ES-I3 (cell line): Measurements from ENCODE around the gene CALD1.

Experiments used
- H3K36me3 ChIP-seq: 2 replicates; pipeline ENCODE4 v1.6.1; 2013; ENCODE audit warnings: mild to moderate bottlenecking, low read length, control low read depth, moderate library complexity; ENCODE audit not compliant: insufficient read depth
- H3K4me1 ChIP-seq: 2 replicates; pipeline ENCODE4 v1.6.1; 2013; ENCODE audit warnings: mild to moderate bottlenecking, control low read depth, low read length; ENCODE audit not compliant: insufficient read depth
- H3K9ac ChIP-seq: 2 replicates; pipeline ENCODE4 v1.6.1; 2013; ENCODE audit warnings: low read depth, mild to moderate bottlenecking, low read length, moderate library complexity
- H3K9me3 ChIP-seq: 2 replicates; pipeline ENCODE4 v1.6.1; 2013; ENCODE audit warnings: mild to moderate bottlenecking, low read length, moderate library complexity; ENCODE audit not compliant: control insufficient read depth, insufficient read depth

CALD1 gene

DNA sequence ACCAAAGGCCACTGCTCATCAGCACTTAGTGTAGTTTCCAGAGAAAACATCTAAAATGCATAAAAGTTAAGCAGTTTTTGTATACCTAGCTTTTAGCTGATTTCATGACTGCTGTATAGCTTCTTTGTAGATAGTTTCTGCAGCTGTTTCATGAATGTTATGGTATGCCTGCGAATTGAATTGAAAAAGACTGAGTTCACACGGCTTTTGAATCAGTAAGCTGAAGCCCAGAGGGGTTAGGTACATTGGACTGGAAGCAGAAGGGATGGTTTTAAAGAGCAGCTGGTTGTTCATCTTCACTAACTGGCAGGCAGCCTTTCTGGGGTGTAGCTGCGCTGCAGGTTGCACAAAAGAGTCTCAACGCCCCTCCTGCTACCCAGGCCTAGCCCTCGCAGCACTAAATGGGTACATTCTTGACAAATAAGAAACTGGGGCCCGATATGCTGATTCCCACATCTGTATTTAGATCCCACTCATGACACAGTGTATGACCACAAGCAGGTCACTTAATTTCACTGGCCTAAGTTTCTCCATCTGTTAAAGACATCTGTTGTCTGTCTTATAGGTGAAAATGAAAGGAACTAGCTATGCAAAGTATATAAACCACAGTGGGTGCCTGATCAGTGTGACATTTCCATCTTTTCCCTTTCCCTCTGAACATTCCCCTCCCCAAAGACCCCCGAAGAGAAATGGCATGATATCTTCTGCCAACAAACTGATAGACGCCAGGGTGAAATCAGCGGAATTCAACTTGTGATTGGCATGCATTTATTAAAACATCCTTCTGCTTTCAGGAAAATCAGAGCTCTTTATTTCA is 120.9 kb downstream of the CALD1 start:
- Histone ChIP-seq H3K9ac (no peak overlapping the region), H3K4me1 (peaks cover 11% of the 10 kb centered on the region), H3K9me3 (no peaks in the 10 kb centered on the region), H3K36me3 (peaks cover 3% of the 10 kb centered on the region; the same call in 1 of the 2 replicates)

DNA sequence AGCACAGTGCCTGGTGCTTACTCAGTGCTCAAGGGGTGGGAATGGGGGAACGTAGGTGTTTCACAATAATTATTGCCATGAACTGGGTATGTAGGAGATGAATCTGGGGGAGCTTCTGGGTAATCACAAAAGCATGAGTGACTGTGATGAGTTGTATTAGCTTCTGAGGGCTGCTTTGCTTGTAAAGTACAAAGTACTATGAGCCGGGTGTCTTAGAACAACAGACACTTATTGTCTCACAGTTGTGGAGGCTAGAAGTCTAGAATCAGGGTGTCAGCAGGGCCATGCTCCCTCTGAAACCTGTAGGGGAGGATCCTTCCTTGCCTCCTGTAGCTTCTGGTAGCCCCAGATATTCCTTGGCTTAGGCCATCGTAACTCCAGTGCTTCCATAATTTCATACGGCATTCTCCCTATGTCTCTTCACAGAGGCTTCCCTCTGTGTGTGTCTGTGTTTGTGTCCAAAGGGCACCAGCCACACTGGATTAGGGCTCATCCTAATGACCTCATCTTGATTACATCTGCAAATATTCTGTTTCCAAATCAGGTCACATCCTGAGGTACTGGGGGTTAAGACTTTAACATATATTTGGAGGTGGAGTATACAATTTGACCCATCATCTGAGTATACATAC is 122.1 kb downstream of the CALD1 start:
- Histone ChIP-seq H3K4me1 (peaks cover 11% of the 10 kb centered on the region), H3K9ac (no peak overlapping the region), H3K36me3 (peaks cover 3% of the 10 kb centered on the region; the same call in 1 of the 2 replicates), H3K9me3 (no peaks in the 10 kb centered on the region)

DNA sequence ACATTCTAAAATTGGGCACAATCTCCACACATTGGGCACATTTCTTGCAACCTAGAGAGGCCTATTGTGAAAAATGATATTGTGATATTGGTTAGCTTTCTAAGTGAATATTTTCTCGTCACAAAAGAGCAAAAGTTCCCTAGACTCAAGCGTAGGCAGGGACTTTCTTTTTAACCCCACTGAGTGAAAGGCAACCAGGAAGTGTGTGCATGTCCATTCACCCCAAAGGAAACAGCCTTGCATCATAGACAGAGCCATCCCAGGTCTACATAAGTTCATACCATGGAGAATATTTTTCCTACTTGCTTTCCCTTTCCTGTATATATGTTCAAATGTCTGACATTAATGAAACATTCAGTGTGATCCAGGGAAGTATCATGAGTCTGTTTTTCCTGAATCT is 122.6 kb downstream of the CALD1 start:
- H3K4me1 ChIP-seq: peaks cover 11% of the 10 kb centered on the region

DNA sequence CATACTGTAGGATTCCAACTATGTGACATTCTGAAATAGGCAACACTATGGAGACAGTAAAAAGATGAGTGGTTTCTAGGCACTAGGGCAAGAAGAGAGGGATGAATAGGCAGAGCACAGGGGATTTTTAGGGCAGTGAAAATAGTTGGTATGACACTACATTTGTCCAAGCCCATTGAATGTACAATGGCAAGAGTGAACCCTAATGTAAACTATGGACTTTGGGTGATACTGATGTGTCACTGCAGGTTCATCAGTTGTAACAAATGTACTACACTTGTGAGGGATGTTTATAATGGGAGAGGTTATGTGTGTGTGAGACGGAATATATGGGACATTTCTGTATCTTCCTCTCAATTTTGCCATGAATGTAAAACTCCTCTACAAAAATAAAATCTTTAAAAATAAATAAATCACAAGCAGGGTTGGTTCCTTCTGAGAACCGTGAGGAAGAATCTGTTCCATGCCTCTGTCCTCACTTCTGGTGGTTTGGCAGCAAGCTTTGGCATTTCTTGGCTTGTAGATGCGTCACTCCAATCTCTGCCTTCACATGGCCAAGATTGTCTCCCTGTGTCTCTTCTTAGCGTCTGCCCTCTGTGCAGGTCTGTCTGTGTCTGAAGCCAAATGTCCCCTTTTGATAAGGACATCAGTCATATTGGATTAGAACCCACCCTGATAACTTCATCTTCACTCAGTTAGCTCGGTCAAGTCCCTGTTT is 123.8 kb downstream of the CALD1 start:
- H3K9ac ChIP-seq: no peak overlapping the region
- H3K36me3 ChIP-seq: peaks cover 3% of the 10 kb centered on the region; the same call in 1 of the 2 replicates
- H3K9me3 ChIP-seq: no peaks in the 10 kb centered on the region
- H3K4me1 ChIP-seq: peaks cover 12% of the 10 kb centered on the region

More for the DNA sequence above, 122.6 kb downstream of the CALD1 start:
- no peak overlapping the region for H3K9ac ChIP-seq
- H3K36me3 ChIP-seq: peaks cover 3% of the 10 kb centered on the region; the same call in 1 of the 2 replicates
- no peaks in the 10 kb centered on the region for H3K9me3 ChIP-seq

DNA sequence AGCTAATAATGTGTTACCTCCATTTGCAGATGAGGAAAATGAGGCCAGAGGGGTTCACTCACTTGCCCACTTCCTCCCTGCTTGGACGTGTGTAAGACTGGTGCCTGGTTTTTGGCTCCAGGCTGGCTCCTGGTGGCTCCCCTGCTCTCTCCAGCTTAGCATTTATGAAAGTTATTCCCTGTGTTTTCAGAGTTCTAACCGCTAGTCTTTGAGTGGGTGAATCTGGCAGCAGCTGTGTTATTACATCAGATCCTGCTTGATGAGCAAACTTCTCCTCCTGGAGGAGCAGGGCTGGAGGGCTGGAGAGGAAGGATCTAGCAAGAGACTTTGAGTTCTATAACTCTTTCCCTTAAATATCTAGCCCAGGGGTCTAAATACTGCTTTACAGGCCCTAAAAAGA is 125.9 kb downstream of the CALD1 start:
- Histone ChIP-seq H3K9ac (no peak overlapping the region), H3K4me1 (peaks cover 6% of the 10 kb centered on the region; the same call in 1 of the 2 replicates), H3K36me3 (peaks cover 3% of the 10 kb centered on the region; the same call in 1 of the 2 replicates)

DNA sequence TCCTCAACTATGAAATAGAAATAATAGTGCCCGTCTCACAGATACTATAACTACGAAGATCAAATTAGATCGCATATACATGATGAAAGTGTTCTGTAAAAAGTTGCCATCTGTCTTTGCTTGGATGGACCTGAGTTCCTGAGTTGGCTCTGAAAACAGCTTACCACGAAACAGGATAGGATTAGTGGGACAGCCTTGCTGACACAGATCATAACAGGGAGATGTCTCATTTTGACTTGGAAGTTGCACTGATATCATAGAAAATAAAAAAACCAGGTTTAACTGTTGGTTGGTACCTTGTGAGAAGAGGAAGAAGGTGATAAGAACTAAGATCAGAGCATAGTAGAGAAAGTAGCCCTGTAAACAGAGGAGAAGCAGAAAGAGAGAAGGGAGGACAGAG is 127.6 kb downstream of the CALD1 start:
- H3K4me1 ChIP-seq: peaks cover 6% of the 10 kb centered on the region; the same call in 1 of the 2 replicates
- H3K36me3 ChIP-seq: peaks cover 1% of the 10 kb centered on the region; the same call in 1 of the 2 replicates
- no peaks in the 10 kb centered on the region for H3K9me3 ChIP-seq
- H3K9ac ChIP-seq: no peak overlapping the region

More for the DNA sequence above, 125.9 kb downstream of the CALD1 start:
- no peaks in the 10 kb centered on the region for H3K9me3 ChIP-seq

DNA sequence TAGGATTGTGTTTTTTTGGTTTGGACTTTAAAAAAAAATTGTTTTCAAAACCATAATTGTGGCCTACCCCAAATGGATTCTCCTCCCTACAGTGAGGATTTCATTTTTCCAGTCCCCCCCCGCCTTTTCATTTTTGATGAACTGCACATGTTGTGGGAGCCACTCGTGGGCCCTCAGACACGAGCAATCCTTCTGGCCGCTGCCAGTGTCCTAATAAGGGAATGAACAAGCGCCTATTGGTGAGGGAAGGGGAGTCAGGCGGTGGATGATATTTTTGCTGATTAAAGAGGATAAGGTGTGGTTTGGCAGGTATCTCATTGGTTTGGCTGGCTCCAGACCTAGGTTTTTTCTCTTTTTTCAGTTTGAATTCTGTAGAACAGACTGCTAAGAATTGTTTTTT is 128.2 kb downstream of the CALD1 start:
- no peaks in the 10 kb centered on the region; the same call in 1 of the 2 replicates for H3K36me3 ChIP-seq
- H3K9me3 ChIP-seq: no peaks in the 10 kb centered on the region
- peaks cover 6% of the 10 kb centered on the region; the same call in 1 of the 2 replicates for H3K4me1 ChIP-seq
- H3K9ac ChIP-seq: no peak overlapping the region

DNA sequence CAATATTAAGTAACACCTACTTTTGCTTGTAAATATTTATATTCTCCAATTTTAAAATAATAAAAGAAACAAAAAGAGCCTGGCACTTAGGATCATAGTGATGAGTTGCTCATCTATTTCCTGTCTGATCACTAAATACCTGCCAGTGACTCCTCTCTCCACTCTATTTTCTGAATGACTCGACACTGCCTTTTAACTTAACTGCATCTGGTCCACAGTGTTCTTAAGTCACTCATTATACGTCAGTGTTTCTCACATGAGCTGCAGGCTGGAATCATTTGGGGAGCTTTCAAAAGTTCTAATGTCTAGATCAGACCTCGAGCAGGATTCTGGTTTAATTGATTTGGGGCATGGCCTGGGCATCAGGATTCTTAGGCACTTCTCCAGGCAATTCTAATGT is 128.9 kb downstream of the CALD1 start:
- peaks cover 6% of the 10 kb centered on the region; the same call in 1 of the 2 replicates for H3K4me1 ChIP-seq
- no peaks in the 10 kb centered on the region for H3K9me3 ChIP-seq
- H3K36me3 ChIP-seq: no peaks in the 10 kb centered on the region; the same call in 1 of the 2 replicates
- no peak overlapping the region for H3K9ac ChIP-seq

DNA sequence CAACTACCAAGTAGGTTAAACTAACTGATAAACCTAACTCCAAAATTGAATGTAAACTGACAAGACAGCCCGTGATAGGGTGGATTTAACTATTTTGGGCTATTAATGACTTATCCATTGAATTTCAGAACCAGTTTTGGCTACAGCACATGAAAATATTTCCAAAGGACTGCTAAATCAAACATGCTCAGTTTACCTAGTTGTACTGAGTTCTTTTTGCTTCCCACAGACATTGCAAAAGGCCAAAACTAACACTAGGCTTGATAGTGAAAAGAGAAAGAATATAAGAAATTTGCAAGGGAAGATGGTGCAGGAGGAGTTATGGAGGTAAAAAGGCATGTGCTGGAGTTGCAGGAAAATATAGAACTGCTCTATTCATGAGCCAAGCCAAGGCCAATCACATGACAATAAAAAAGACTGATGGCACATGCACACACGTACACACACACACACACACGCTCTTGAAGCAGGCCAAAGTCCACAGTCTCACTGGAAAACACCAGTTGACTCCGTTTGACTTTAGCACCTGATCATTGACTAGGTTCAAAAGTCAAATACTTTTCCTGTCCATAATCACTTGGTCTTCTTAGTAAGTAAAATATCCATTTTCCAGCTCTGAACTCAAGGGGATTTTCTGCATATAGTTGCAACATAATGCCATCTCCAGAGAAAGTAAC is 130.9 kb downstream of the CALD1 start:
- Histone ChIP-seq H3K4me1 (peaks cover 6% of the 10 kb centered on the region; the same call in 1 of the 2 replicates), H3K36me3 (no peaks in the 10 kb centered on the region), H3K9me3 (no peaks in the 10 kb centered on the region), H3K9ac (no peak overlapping the region)

DNA sequence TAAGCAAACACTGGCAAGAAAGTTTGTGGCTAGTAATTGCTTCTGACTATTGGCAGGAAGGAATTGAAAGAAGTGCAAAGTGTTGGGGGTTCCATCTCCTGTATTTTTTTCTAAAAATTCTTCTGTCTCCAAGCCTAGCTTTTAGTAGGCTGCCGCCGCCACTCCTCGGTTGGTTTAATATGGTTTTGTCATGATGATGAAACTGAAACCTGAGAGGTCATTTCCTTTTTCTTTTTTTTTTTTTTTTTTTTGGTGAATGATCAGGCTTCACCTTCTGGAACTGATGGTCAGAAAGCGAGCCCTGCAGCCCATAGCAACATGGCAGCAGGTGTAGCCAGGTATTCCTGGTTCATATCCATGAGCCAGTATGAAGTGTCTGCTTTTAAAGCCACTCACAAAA is 131.5 kb downstream of the CALD1 start:
- Histone ChIP-seq H3K9ac (no peak overlapping the region), H3K4me1 (peaks cover 6% of the 10 kb centered on the region; the same call in 1 of the 2 replicates), H3K36me3 (no peaks in the 10 kb centered on the region; the same call in 1 of the 2 replicates), H3K9me3 (no peaks in the 10 kb centered on the region)

DNA sequence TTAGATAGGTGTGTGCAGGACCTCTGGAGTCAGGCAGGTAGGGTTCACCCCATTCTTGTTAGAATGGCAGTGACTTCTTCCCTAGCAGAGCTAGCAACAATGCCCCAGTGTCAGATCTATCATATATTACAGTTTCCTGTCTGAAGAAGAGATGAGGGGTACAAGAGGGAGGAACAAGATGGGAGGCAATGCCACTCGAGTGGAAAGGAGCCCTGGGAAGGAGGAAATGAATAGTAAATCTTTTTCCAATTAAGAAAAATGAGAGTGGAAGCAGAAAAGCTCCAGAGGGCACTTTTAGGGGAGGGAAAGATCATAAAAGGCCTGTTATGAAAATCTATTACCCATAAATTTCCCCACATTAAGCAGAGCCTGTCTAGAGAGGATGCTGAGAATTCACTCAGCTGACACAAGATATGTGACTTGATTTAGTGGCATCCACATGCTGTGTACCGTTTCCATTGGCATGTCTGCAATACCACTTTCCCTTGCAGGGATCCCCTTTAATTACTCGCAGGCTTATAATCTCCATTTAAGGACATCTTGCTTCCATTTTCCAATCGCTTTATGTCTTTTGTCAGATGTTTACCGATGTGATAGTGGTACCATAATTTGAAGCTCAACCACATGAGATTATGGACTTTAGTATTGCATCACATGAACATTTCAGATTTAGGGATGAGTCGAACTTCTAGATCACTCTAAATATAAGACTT is 136.9 kb downstream of the CALD1 start:
- no peaks in the 10 kb centered on the region for H3K4me1 ChIP-seq
- H3K9ac ChIP-seq: no peak overlapping the region
- no peaks in the 10 kb centered on the region; the same call in 1 of the 2 replicates for H3K36me3 ChIP-seq
- no peaks in the 10 kb centered on the region; the same call in 1 of the 2 replicates for H3K9me3 ChIP-seq

DNA sequence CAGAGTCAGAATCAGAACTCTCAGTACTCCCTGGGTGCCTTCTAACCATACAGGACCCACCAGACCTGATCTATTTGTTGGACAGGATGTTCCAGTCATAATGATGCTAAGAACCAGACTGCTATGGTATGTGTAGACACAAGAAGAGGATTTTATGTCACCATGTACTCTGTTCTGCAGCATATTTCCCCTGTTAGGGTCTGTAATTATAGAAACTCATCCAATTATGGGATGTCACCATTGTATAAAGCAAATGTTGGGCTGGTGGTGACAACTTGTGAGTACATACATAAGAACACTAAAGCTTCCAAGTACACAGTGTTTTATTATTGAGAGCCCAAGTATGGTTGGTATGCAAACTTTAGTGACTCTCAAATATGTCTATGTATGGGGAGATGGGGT is 139.8 kb downstream of the CALD1 start:
- Histone ChIP-seq H3K9ac (no peak overlapping the region), H3K36me3 (no peaks in the 10 kb centered on the region; the same call in 1 of the 2 replicates), H3K9me3 (peaks cover 3% of the 10 kb centered on the region), H3K4me1 (no peaks in the 10 kb centered on the region)

DNA sequence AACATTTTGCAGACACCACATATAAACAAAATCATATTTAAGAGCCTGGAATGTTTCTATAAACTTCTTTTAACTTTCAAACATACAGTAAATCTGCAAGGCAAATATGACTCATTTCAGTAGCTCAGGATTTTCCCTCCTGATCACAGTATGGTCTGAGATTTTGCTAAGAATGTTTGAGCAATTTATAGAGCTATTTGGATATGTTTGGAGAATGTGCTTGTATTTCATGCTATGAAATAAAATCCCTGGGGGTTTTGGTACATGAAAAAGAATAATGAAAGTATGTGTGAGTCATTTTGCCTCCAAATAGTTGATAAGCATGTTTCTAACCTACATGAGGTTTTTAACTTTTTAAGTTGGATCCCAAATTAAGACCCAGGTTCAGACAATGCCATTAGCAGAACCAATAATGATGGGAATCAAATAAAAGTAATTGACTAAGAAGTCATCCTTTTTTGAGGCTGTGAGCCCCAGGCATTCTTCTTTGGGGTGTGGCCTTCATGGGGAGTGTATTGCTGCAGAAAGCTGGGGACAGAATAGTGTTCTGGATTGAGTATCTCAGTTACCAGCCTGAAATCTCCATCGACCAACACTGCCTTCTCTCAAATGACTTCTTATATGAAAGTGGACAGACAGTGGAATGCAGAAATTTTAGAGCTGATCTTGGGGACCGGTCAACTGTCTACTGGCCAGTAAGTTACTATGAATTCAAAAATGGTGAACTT is 140.8 kb downstream of the CALD1 start:
- Histone ChIP-seq H3K9me3 (peaks cover 4% of the 10 kb centered on the region), H3K4me1 (no peaks in the 10 kb centered on the region), H3K36me3 (no peaks in the 10 kb centered on the region; the same call in 1 of the 2 replicates), H3K9ac (no peak overlapping the region)
